ENCODE measurements around the gene PAK1.
"Not testable (repeated sequence)": the region's sequence is repeated elsewhere in the genome, so short reads cannot be mapped to it uniquely, and the experiment has no call there.

The PAK1 gene

GRCh38 chr11:77395460-77396173, 78.3 kb downstream of the PAK1 start:
- ChIA-PET CTCF (interaction anchor here (1.0 to 1.8 kb wide), 6 partner anchors 9 to 153 kb away, joined by 3 to 7 read pairs (median 4); no protein-coding TSS in a partner anchor), POLR2A (no interaction called here)
- no peak for DNase-seq (ENCODE audit: extremely low spot score)
- TF ChIP-seq CTCF (IDR thresholded peaks at IDR 0.05; ENCODE audit: control extremely low read depth, extremely low read depth, low read depth, missing control alignments) = no peak

- CTCF ChIA-PET = interaction anchor here (1.0 kb wide), 1 partner anchor 14 kb away, joined by 3 read pairs; no protein-coding TSS in a partner anchor
- POLR2A ChIA-PET = no interaction called here
- no peak for DNase-seq (ENCODE audit: extremely low spot score)
- TF ChIP-seq CTCF (IDR thresholded peaks at IDR 0.05; ENCODE audit: control extremely low read depth, extremely low read depth, low read depth, missing control alignments) = no peak
These were observed 81.1 kb downstream of the PAK1 start for GRCh38 chr11:77392842-77393241.

- ChIA-PET CTCF (interaction anchor here (1.4 kb wide), 1 partner anchor 121 kb away, joined by 3 read pairs; no protein-coding TSS in a partner anchor), POLR2A (no interaction called here)
- no peak for TF ChIP-seq CTCF (IDR thresholded peaks at IDR 0.05; ENCODE audit: control extremely low read depth, extremely low read depth, low read depth, missing control alignments)
- DNase-seq (ENCODE audit: extremely low spot score) = no peak
These were observed 86.2 kb downstream of the PAK1 start for GRCh38 chr11:77387701-77388100.

GRCh38 chr11:77386178-77386577, 87.7 kb downstream of the PAK1 start:
- no peak for TF ChIP-seq CTCF (IDR thresholded peaks at IDR 0.05; ENCODE audit: control extremely low read depth, extremely low read depth, low read depth, missing control alignments)
- ChIA-PET CTCF (interaction anchor here (0.9 to 1.0 kb wide), 2 partner anchors 15 to 20 kb away, joined by 3 read pairs; no protein-coding TSS in a partner anchor), POLR2A (no interaction called here)
- DNase-seq (ENCODE audit: extremely low spot score) = no peak

GRCh38 chr11:77385255-77385771, 88.6 kb downstream of the PAK1 start:
- DNase-seq (ENCODE audit: extremely low spot score); CTCF ChIA-PET; POLR2A ChIA-PET: not testable (repeated sequence)

- TF ChIP-seq CTCF (IDR thresholded peaks at IDR 0.05; ENCODE audit: control extremely low read depth, extremely low read depth, low read depth, missing control alignments) = no peak
- CTCF ChIA-PET = interaction anchor here (1.0 to 1.2 kb wide), 2 partner anchors 9 to 16 kb away, joined by 3 read pairs; no protein-coding TSS in a partner anchor
These were observed 89.3 kb downstream of the PAK1 start for GRCh38 chr11:77384571-77384970.

GRCh38 chr11:77383349-77383748, 90.5 kb downstream of the PAK1 start:
- POLR2A ChIA-PET; DNase-seq (ENCODE audit: extremely low spot score): not testable (repeated sequence)
- CTCF ChIA-PET = interaction anchor here (2.1 kb wide), 1 partner anchor 13 kb away, joined by 11 read pairs; no protein-coding TSS in a partner anchor

More at GRCh38 chr11:77384571-77384970, 89.3 kb downstream of the PAK1 start:
- POLR2A ChIA-PET = no interaction called here
- DNase-seq (ENCODE audit: extremely low spot score) = no peak
